ENCODE results near the gene CNOT2.

The CNOT2 gene

GRCh38 chr12:70243510-70244371 is 508 bp downstream of the CNOT2 start:
- TF ChIP-seq, protein P1, sequence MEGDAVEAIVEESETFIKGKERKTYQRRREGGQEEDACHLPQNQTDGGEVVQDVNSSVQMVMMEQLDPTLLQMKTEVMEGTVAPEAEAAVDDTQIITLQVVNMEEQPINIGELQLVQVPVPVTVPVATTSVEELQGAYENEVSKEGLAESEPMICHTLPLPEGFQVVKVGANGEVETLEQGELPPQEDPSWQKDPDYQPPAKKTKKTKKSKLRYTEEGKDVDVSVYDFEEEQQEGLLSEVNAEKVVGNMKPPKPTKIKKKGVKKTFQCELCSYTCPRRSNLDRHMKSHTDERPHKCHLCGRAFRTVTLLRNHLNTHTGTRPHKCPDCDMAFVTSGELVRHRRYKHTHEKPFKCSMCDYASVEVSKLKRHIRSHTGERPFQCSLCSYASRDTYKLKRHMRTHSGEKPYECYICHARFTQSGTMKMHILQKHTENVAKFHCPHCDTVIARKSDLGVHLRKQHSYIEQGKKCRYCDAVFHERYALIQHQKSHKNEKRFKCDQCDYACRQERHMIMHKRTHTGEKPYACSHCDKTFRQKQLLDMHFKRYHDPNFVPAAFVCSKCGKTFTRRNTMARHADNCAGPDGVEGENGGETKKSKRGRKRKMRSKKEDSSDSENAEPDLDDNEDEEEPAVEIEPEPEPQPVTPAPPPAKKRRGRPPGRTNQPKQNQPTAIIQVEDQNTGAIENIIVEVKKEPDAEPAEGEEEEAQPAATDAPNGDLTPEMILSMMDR (IDR thresholded peaks at IDR 0.05; ENCODE audit: insufficient read depth, low read depth, low read length, missing control alignments): no peak
- H3K4me3 ChIP-seq (ENCODE audit: low read depth, low read length): peak overlapping the region; percentile 100
- peak; percentile 79 for DNase-seq (ENCODE audit: low read depth)

GRCh38 chr12:70244409-70244808 is 1.2 kb downstream of the CNOT2 start:
- peak overlapping the region; percentile 100 for H3K4me3 ChIP-seq (ENCODE audit: low read depth, low read length)
- TF ChIP-seq, protein P1 (IDR thresholded peaks at IDR 0.05; ENCODE audit: insufficient read depth, low read depth, low read length, missing control alignments): no peak
- DNase-seq (ENCODE audit: low read depth): peak; percentile 21

GRCh38 chr12:70245458-70245857 is 2.2 kb downstream of the CNOT2 start:
- no peak for DNase-seq (ENCODE audit: low read depth)
- TF ChIP-seq, protein P1 (IDR thresholded peaks at IDR 0.05; ENCODE audit: insufficient read depth, low read depth, low read length, missing control alignments): no peak
- H3K4me3 ChIP-seq (ENCODE audit: low read depth, low read length): peak overlapping the region; percentile 100

- H3K4me3 ChIP-seq (ENCODE audit: low read depth, low read length): no peak overlapping the region
- TF ChIP-seq, protein P1 (IDR thresholded peaks at IDR 0.05; ENCODE audit: insufficient read depth, low read depth, low read length, missing control alignments): no peak
- DNase-seq (ENCODE audit: low read depth): no peak
Observed at GRCh38 chr12:70246580-70246979, 3.3 kb downstream of the CNOT2 start.

DNA sequence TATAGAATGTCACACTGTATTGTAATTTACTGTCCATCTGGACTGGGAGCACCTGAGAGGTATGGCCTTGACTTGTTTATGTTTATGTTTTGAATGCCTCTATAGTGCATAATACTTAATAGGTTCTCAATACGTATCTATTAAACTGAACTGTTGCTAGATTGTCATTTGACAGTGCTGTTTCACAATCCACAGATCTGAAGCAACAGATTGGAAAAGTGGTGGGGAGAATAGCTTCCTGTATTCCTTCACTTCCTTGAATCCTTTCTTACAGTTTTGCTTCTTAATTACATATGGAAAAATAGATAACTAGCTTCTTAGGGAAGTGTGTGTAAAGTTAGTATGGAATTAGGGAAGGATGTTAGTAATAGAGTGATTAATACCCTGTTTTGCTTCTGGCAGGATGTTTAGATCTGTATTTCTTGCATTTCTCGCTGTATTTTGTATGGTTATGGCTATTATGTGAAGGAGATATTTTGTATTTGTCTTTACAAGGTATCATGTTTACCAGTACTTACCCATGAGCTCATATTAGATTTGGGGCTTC is 4.5 kb downstream of the CNOT2 start:
- H3K4me3 ChIP-seq (ENCODE audit: low read depth, low read length): no peak overlapping the region
- no peak for DNase-seq (ENCODE audit: low read depth)
- TF ChIP-seq, protein P1 (IDR thresholded peaks at IDR 0.05; ENCODE audit: insufficient read depth, low read depth, low read length, missing control alignments): no peak

GRCh38 chr12:70248876-70249275 is 5.6 kb downstream of the CNOT2 start:
- TF ChIP-seq, protein P1 (IDR thresholded peaks at IDR 0.05; ENCODE audit: insufficient read depth, low read depth, low read length, missing control alignments): no peak
- H3K4me3 ChIP-seq (ENCODE audit: low read depth, low read length): no peak overlapping the region
- DNase-seq (ENCODE audit: low read depth): no peak
